Stomach (tissue), 9 donors: ENCODE measurements around the gene TRIM27. TPM values are rescaled to one million over a fixed set of nuclear protein-coding genes. Genes with fewer than 3 reads are reported as not detected.
A peak's percentile ranks its signal among the peaks of the same experiment; 100 is the strongest.

ENCODE experiments used
- DNase-seq, 2 donors: peaks; one replicate each; pipeline versions ENCODE4 v3.0.0 to v3.0.0-alpha.2; 2013 to 2019
- H3K27ac ChIP-seq, 5 donors: fragments of 200-600 bp in 4 of 5; sonication (generic) in 4 of 5; one replicate each; pipeline ENCODE4 v1.5.1; 2013 to 2019; ENCODE audit warnings: mild to moderate bottlenecking in 1 of 5, moderate library complexity in 1 of 5
- H3K27me3 ChIP-seq, 3 donors: fragments of 200-600 bp; sonication (generic); one replicate each; pipeline ENCODE4 v1.5.1; 2017 to 2019; ENCODE audit warnings: mixed run types in 1 of 3
- H3K36me3 ChIP-seq, 4 donors: fragments of 200-600 bp; sonication (generic); 1 replicate in 3 of 4; 2 replicates in 1 of 4; pipeline ENCODE4 v1.5.1; 2016 to 2019
- H3K4me1 ChIP-seq, 4 donors: fragments of 200-600 bp; sonication (generic); one replicate each; pipeline ENCODE4 v1.5.1; 2016 to 2019
- H3K4me3 ChIP-seq, 4 donors: fragments of 200-600 bp; sonication (generic) in 3 of 4; one replicate each; pipeline ENCODE4 v1.5.1; 2016 to 2019; ENCODE audit warnings: mild to moderate bottlenecking in 1 of 4
- H3K9me3 ChIP-seq, 4 donors: fragments of 200-600 bp; sonication (generic); one replicate each; pipeline ENCODE4 v1.5.1; 2016 to 2019
- EP300 ChIP-seq: sonication (generic); formaldehyde crosslinking; IDR thresholded peaks from one replicate; pipeline ENCODE4 v1.6.1; 2017; ENCODE audit warnings: antibody characterized with exemption
- POLR2A ChIP-seq, 4 donors: fragments of 450-650 bp; IDR thresholded peaks; one replicate each; pipeline ENCODE4 v1.6.1; 2016; ENCODE audit warnings: antibody characterized with exemption in 4 of 4, control low read depth in 2 of 4, mild to moderate bottlenecking in 1 of 4, moderate library complexity in 1 of 4
- POLR2AphosphoS5 ChIP-seq, 3 donors: sonication (generic); formaldehyde crosslinking; IDR thresholded peaks; one replicate each; pipeline ENCODE4 v1.6.1; 2016; ENCODE audit warnings: antibody characterized with exemption in 3 of 3
- WGBS, 5 donors: extraction: QIAGEN DNeasy Blood & Tissue Kit in 3 of 5; methylation state at CpG; one replicate each; pipeline versions ENCODE4 v1.1.5 to v1.1.7; 2013 to 2018; 5-methylcytosine and 5-hydroxymethylcytosine counted together
- intact Hi-C: fragments of 100-400 bp; cut with DNase I; formaldehyde crosslinking; loops from one replicate; pipeline ENCODE4 v1.15.1; 2023; ENCODE audit warnings: low total_unique reads
- polyA plus RNA-seq, 3 donors: library from polyadenylated mRNA; stranded (reverse); fragments of 200-250 nt; gene quantifications; one replicate each; pipeline ENCODE4 v1.2.3, GENCODE V29; 2013
- total RNA-seq, 5 donors: library from RNA; depleted of rRNA; stranded (reverse); fragments of >200 nt; gene quantifications; one replicate each; pipeline versions ENCODE4 v1.1.0 to v1.2.3, GENCODE V29; 2014 to 2016
- TF ChIP-seq, protein P1 (sequence below), 7 experiments: fragments of 450-650 bp in 4 of 7; fragments of 200-600 bp in 3 of 7; sonication (generic) in 3 of 7; IDR thresholded peaks; one replicate each; pipeline ENCODE4 v1.5.1; 2016 to 2019; ENCODE audit warnings: antibody characterized with exemption in 7 of 7, control low read depth in 2 of 7, mild to moderate bottlenecking in 1 of 7
- donor health status: healthy with polysubstance abuse.
- donor health status: Bipolar disorder and iron deficiency.
- donor health status: healthy.

TRIM27 gene
- total and polyA plus RNA-seq, 8 donors, result 24.2 to 102 (median 59.5) TPM

- peak overlapping the region; percentile 40 to 86 (median 77) for H3K27ac ChIP-seq
- no peaks in the 10 kb centered on the region for H3K27me3 ChIP-seq
- WGBS, 5 donors, result 2 to 5% (median 4%) methylated on average over 33 of the region's 33 CpGs
- peaks cover 4 to 44% (median 35%) of the 10 kb centered on the region in 4 donors for H3K4me1 ChIP-seq
- peak in 1 of 3 donors; percentile 20 for TF ChIP-seq POLR2AphosphoS5 (IDR thresholded peaks at IDR 0.05)
- TF ChIP-seq, protein P1, sequence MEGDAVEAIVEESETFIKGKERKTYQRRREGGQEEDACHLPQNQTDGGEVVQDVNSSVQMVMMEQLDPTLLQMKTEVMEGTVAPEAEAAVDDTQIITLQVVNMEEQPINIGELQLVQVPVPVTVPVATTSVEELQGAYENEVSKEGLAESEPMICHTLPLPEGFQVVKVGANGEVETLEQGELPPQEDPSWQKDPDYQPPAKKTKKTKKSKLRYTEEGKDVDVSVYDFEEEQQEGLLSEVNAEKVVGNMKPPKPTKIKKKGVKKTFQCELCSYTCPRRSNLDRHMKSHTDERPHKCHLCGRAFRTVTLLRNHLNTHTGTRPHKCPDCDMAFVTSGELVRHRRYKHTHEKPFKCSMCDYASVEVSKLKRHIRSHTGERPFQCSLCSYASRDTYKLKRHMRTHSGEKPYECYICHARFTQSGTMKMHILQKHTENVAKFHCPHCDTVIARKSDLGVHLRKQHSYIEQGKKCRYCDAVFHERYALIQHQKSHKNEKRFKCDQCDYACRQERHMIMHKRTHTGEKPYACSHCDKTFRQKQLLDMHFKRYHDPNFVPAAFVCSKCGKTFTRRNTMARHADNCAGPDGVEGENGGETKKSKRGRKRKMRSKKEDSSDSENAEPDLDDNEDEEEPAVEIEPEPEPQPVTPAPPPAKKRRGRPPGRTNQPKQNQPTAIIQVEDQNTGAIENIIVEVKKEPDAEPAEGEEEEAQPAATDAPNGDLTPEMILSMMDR (IDR thresholded peaks at IDR 0.05), result no peak
- intact Hi-C loops, result loop anchor here (5.0 kb wide), 1 partner anchor 39 kb away; no protein-coding TSS in a partner anchor
- DNase-seq, result peak; percentile 71 to 89
- peak overlapping the region; percentile 48 to 56 (median 52) for H3K4me3 ChIP-seq
- no peaks in the 10 kb centered on the region for H3K36me3 ChIP-seq
- no peaks in the 10 kb centered on the region for H3K9me3 ChIP-seq
Observed at GRCh38 chr6:28943557-28944411, 20.0 kb upstream of the TRIM27 start.

DNA sequence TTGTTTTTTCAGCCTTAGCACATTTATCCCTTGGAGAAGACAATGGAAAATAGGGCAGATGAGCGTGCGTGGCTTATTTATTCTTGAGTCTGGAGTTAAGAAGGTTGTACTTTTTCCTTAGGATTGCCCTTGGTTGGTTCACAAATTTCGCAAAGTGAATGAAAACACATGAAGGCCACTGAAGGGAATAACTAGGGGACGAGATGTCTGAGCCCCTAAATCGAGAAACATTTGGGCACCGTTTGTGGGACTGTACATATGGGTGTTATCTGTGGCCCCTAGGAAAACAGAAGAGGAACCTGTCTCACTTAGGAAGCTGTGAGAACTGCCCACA lies 19.4 kb upstream of the TRIM27 start:
- Histone ChIP-seq H3K27ac (peak overlapping the region in 2 of 5 donors; percentile 40 to 86), H3K9me3 (no peaks in the 10 kb centered on the region)

GRCh38 chr6:28941684-28942448 lies 18.1 kb upstream of the TRIM27 start:
- DNase-seq, result no peak
- 10 to 17% (median 13%) methylated on average over 13 of the region's 13 CpGs for WGBS, 5 donors
- H3K27ac ChIP-seq, result peak overlapping the region in 4 of 5 donors; percentile 77 to 92 (median 84)
- TF ChIP-seq POLR2AphosphoS5 (IDR thresholded peaks at IDR 0.05), result no peak
- no peak for TF ChIP-seq POLR2A (IDR thresholded peaks at IDR 0.05)
- TF ChIP-seq, protein P1 (IDR thresholded peaks at IDR 0.05), result no peak
- TF ChIP-seq EP300, result no peak
- H3K4me1 ChIP-seq, result peaks cover 4 to 44% (median 33%) of the 10 kb centered on the region in 4 donors
- H3K27me3 ChIP-seq, result no peaks in the 10 kb centered on the region
- peak overlapping the region; percentile 50 to 60 (median 53) for H3K4me3 ChIP-seq
- H3K36me3 ChIP-seq, result no peaks in the 10 kb centered on the region
- intact Hi-C loops, result loop anchor here (5.0 kb wide), 1 partner anchor 40 kb away; no protein-coding TSS in a partner anchor
- H3K9me3 ChIP-seq, result no peaks in the 10 kb centered on the region

More for the DNA sequence above, 19.4 kb upstream of the TRIM27 start:
- H3K4me1 ChIP-seq, result peaks cover 4 to 44% (median 35%) of the 10 kb centered on the region in 4 donors
- whole genome bisulfite sequencing, 5 donors, result 35 to 48% (median 39%) methylated on average over 6 of the region's 6 CpGs
- no peak for DNase-seq
- intact Hi-C loops, result loop anchor here (5.0 kb wide), 1 partner anchor 39 kb away; no protein-coding TSS in a partner anchor
- no peaks in the 10 kb centered on the region for H3K36me3 ChIP-seq
- H3K4me3 ChIP-seq, result peak overlapping the region; percentile 48 to 56 (median 52)
- no peaks in the 10 kb centered on the region for H3K27me3 ChIP-seq
- TF ChIP-seq POLR2A (IDR thresholded peaks at IDR 0.05) (no peak), POLR2AphosphoS5 (IDR thresholded peaks at IDR 0.05) (no peak), EP300 (no peak)

GRCh38 chr6:28940858-28941683 lies 17.3 kb upstream of the TRIM27 start:
- H3K9me3 ChIP-seq, result no peaks in the 10 kb centered on the region
- DNase-seq, result peak; percentile 57 to 92
- no peaks in the 10 kb centered on the region for H3K27me3 ChIP-seq
- peaks cover 4 to 44% (median 33%) of the 10 kb centered on the region in 4 donors for H3K4me1 ChIP-seq
- 0 to 1% (median 1%) methylated on average over 28 of the region's 28 CpGs for WGBS, 5 donors
- TF ChIP-seq POLR2AphosphoS5 (IDR thresholded peaks at IDR 0.05), result peak in 1 of 3 donors; percentile 41
- TF ChIP-seq, protein P1 (IDR thresholded peaks at IDR 0.05), result no peak
- no peaks in the 10 kb centered on the region for H3K36me3 ChIP-seq
- peak overlapping the region; percentile 50 to 60 (median 53) for H3K4me3 ChIP-seq
- intact Hi-C loops, result loop anchor here (5.0 kb wide), 1 partner anchor 41 kb away; no protein-coding TSS in a partner anchor
- peak overlapping the region; percentile 74 to 92 (median 81) for H3K27ac ChIP-seq
